Measurements from ENCODE around the gene CCDC63. TPM values are rescaled to one million over a fixed set of nuclear protein-coding genes. Genes with fewer than 3 reads are reported as not detected.
"Not testable (repeated sequence)": the region's sequence is repeated elsewhere in the genome, so short reads cannot be mapped to it uniquely, and the experiment has no call there.

Gene CCDC63
- polyA plus RNA-seq, 1 of the 3 experiments (the other 2 are of a cell fraction): not detected

DNA sequence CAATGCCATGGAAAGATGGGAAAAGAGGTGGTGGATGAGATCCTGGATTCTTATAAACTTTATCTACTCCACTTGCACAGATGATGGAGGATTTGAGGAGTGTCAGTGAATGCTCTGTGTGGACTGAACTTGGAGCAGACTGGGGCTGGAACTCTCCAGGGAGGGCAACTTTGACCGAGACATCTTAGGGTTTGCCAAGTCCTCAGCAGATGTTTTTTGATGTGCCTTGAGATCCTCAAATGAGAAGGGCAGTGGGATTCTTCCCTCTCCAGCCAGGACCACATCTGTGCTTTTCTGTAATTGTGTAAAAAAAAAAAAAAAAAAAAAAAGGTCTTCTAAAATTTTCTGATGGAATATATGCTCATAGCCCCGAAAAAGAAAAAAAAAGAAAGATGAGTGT, 96.6 kb downstream of the CCDC63 start:
- CTCF ChIA-PET: interaction anchor here (1.0 to 1.1 kb wide), 2 partner anchors 55 to 356 kb away, joined by 4 to 5 read pairs; no protein-coding TSS in a partner anchor
- no peak for DNase-seq
- no peaks in the 10 kb centered on the region for H3K4me1 ChIP-seq (ENCODE audit: control insufficient read depth in 1 of 2, insufficient read depth in 2 of 2, low read depth in 1 of 2, low read length in 1 of 2)

DNA sequence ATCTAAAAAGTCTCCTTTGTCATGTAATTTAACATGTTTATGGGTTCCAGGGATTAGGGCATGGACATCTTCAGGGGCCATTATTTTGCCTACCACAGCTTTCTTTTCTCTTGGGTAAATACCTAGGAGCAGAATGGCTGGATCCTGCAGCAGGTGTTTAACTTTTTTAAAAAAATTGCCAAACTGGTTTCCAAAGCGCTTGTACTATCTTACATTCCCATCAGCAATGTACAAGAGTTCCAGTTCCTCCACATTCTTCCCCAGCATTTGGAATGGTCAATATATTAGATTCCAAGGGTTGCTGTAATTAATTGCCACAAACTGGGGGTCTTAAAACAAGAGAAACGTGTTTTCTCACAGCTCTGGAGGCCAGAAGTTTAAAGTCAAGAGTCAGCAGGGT, 101.3 kb downstream of the CCDC63 start:
- H3K27ac ChIP-seq (ENCODE audit: low read depth in 2 of 2, low read length in 1 of 2): no peak overlapping the region
- H3K4me2 ChIP-seq: no peak overlapping the region
- H3F3A ChIP-seq (replicated peaks; ENCODE audit: insufficient read depth): no peaks in the 10 kb centered on the region
- no peak for DNase-seq
- no peak overlapping the region for H3K9ac ChIP-seq
- H3K27me3 ChIP-seq (ENCODE audit: insufficient read depth): no peaks in the 10 kb centered on the region
- H3K9me3 ChIP-seq: no peaks in the 10 kb centered on the region; the same call in 1 of the 2 replicates
- no peaks in the 10 kb centered on the region for H3K4me1 ChIP-seq (ENCODE audit: control insufficient read depth in 1 of 2, insufficient read depth in 2 of 2, low read depth in 1 of 2, low read length in 1 of 2)
- H3K36me3 ChIP-seq (replicated peaks in 1 of 2; ENCODE audit: control insufficient read depth in 1 of 2, insufficient read depth in 2 of 2, low read length in 1 of 2): no peaks in the 10 kb centered on the region
- no peak overlapping the region for H2AFZ ChIP-seq (ENCODE audit: low read depth)
- WGBS (ENCODE audit: low lambda C conversion rate): 40% methylated on average over 2 of the region's 2 CpGs
- POLR2A ChIA-PET: no interaction called here
- H3K9me2 ChIP-seq: no peaks in the 10 kb centered on the region
- no peaks in the 10 kb centered on the region for H3K79me2 ChIP-seq (ENCODE audit: insufficient read depth)
- CTCF ChIA-PET: interaction anchor here (0.8 kb wide), 1 partner anchor 35 kb away, joined by 3 read pairs; no protein-coding TSS in a partner anchor
- no peak overlapping the region for H3K4me3 ChIP-seq (ENCODE audit: low read depth in 2 of 2, low read length in 1 of 2)
- no peaks in the 10 kb centered on the region for H4K20me1 ChIP-seq (ENCODE audit: insufficient read depth)
- TF ChIP-seq, protein P1, sequence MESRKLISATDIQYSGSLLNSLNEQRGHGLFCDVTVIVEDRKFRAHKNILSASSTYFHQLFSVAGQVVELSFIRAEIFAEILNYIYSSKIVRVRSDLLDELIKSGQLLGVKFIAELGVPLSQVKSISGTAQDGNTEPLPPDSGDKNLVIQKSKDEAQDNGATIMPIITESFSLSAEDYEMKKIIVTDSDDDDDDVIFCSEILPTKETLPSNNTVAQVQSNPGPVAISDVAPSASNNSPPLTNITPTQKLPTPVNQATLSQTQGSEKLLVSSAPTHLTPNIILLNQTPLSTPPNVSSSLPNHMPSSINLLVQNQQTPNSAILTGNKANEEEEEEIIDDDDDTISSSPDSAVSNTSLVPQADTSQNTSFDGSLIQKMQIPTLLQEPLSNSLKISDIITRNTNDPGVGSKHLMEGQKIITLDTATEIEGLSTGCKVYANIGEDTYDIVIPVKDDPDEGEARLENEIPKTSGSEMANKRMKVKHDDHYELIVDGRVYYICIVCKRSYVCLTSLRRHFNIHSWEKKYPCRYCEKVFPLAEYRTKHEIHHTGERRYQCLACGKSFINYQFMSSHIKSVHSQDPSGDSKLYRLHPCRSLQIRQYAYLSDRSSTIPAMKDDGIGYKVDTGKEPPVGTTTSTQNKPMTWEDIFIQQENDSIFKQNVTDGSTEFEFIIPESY (IDR thresholded peaks at IDR 0.05; ENCODE audit: borderline replicate concordance, low read depth): no peak
- TF ChIP-seq RAD21 (IDR thresholded peaks at IDR 0.05; ENCODE audit: low read length): no peak
- TF ChIP-seq FOSL2 (IDR thresholded peaks at IDR 0.05; ENCODE audit: borderline replicate concordance, low read depth): no peak
- TF ChIP-seq, protein P2, sequence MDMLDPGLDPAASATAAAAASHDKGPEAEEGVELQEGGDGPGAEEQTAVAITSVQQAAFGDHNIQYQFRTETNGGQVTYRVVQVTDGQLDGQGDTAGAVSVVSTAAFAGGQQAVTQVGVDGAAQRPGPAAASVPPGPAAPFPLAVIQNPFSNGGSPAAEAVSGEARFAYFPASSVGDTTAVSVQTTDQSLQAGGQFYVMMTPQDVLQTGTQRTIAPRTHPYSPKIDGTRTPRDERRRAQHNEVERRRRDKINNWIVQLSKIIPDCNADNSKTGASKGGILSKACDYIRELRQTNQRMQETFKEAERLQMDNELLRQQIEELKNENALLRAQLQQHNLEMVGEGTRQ (IDR thresholded peaks at IDR 0.05; ENCODE audit: borderline replicate concordance, low read depth, low read length): no peak
- TF ChIP-seq CHD2 (IDR thresholded peaks at IDR 0.05; ENCODE audit: low read length, partially characterized antibody): no peak
- no peak for TF ChIP-seq EZH2phosphoT487 (IDR thresholded peaks at IDR 0.05; ENCODE audit: borderline replicate concordance, low read depth)
- no peak for TF ChIP-seq GABPA (IDR thresholded peaks at IDR 0.05; ENCODE audit: low read depth)
- TF ChIP-seq NRF1 (IDR thresholded peaks at IDR 0.05; ENCODE audit: low read depth, low read length): no peak
- no peak for TF ChIP-seq SIN3A (IDR thresholded peaks at IDR 0.05; ENCODE audit: borderline replicate concordance, low read depth, low read length)
- no peak for TF ChIP-seq TCF12 (IDR thresholded peaks at IDR 0.05)
- TF ChIP-seq, protein P3, sequence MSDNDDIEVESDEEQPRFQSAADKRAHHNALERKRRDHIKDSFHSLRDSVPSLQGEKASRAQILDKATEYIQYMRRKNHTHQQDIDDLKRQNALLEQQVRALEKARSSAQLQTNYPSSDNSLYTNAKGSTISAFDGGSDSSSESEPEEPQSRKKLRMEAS (IDR thresholded peaks at IDR 0.05; ENCODE audit: low read depth): no peak
- no peak for TF ChIP-seq RXRA (IDR thresholded peaks at IDR 0.05; ENCODE audit: borderline replicate concordance, low read depth)
- no peak for TF ChIP-seq NFIC (IDR thresholded peaks at IDR 0.05; ENCODE audit: borderline replicate concordance)
- TF ChIP-seq, protein P4, sequence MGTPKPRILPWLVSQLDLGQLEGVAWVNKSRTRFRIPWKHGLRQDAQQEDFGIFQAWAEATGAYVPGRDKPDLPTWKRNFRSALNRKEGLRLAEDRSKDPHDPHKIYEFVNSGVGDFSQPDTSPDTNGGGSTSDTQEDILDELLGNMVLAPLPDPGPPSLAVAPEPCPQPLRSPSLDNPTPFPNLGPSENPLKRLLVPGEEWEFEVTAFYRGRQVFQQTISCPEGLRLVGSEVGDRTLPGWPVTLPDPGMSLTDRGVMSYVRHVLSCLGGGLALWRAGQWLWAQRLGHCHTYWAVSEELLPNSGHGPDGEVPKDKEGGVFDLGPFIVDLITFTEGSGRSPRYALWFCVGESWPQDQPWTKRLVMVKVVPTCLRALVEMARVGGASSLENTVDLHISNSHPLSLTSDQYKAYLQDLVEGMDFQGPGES (IDR thresholded peaks at IDR 0.05; ENCODE audit: low read depth, low read length): no peak
- TF ChIP-seq GATA2 (CRISPR knock-in tag; IDR thresholded peaks at IDR 0.05): no peak
- TF ChIP-seq ELF1 (IDR thresholded peaks at IDR 0.05): no peak

More for the DNA sequence above, 96.6 kb downstream of the CCDC63 start:
- Histone ChIP-seq H2AFZ (ENCODE audit: low read depth) (no peak overlapping the region), H3K9me2 (no peaks in the 10 kb centered on the region), H3K27me3 (ENCODE audit: insufficient read depth) (no peaks in the 10 kb centered on the region), H4K20me1 (ENCODE audit: insufficient read depth) (no peaks in the 10 kb centered on the region), H3K27ac (ENCODE audit: low read depth in 2 of 2, low read length in 1 of 2) (no peak overlapping the region), H3K79me2 (ENCODE audit: insufficient read depth) (no peaks in the 10 kb centered on the region), H3K9me3 (no peaks in the 10 kb centered on the region; the same call in 1 of the 2 replicates), H3K4me2 (no peak overlapping the region), H3K9ac (no peak overlapping the region), H3F3A (replicated peaks; ENCODE audit: insufficient read depth) (no peaks in the 10 kb centered on the region), H3K4me3 (ENCODE audit: low read depth in 2 of 2, low read length in 1 of 2) (no peak overlapping the region), H3K36me3 (replicated peaks in 1 of 2; ENCODE audit: control insufficient read depth in 1 of 2, insufficient read depth in 2 of 2, low read length in 1 of 2) (no peaks in the 10 kb centered on the region)
- POLR2A ChIA-PET: no interaction called here
- TF ChIP-seq CHD2 (IDR thresholded peaks at IDR 0.05; ENCODE audit: low read length, partially characterized antibody): no peak
- TF ChIP-seq EZH2phosphoT487 (IDR thresholded peaks at IDR 0.05; ENCODE audit: borderline replicate concordance, low read depth): no peak
- WGBS (ENCODE audit: low lambda C conversion rate): 19% methylated on average over 2 of the region's 2 CpGs

DNA sequence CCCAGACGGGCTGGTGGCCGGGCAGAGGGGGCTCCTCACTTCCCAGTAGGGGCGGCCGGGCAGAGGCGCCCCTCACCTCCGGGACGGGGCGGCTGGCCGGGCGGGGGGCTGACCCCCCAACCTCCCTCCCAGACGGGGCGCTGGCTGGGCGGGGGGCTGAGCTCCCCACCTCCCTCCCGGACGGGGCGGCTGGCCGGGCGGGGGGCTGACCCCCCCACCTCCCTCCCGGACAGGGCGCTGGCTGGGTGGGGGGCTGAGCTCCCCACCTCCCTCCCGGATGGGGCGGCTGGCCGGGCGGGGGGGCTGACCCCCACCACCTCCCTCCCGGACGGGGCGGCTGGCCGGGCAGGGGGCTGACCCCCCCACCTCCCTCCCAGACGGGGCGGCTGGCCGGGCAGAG, 103.7 kb downstream of the CCDC63 start:
- H4K20me1 ChIP-seq (ENCODE audit: insufficient read depth); H3F3A ChIP-seq (replicated peaks; ENCODE audit: insufficient read depth); H3K79me2 ChIP-seq (ENCODE audit: insufficient read depth); POLR2A ChIA-PET; H3K9me3 ChIP-seq; H3K36me3 ChIP-seq (replicated peaks in 1 of 2; ENCODE audit: control insufficient read depth in 1 of 2, insufficient read depth in 2 of 2, low read length in 1 of 2); DNase-seq; H3K4me1 ChIP-seq (ENCODE audit: control insufficient read depth in 1 of 2, insufficient read depth in 2 of 2, low read depth in 1 of 2, low read length in 1 of 2); H2AFZ ChIP-seq (ENCODE audit: low read depth); CTCF ChIA-PET; H3K9me2 ChIP-seq; H3K9ac ChIP-seq; H3K27me3 ChIP-seq (ENCODE audit: insufficient read depth); H3K27ac ChIP-seq (ENCODE audit: low read depth in 2 of 2, low read length in 1 of 2); H3K4me3 ChIP-seq (ENCODE audit: low read depth in 2 of 2, low read length in 1 of 2); H3K4me2 ChIP-seq: not testable (repeated sequence)
- 83% methylated on average over 10 of the region's 31 CpGs for WGBS (ENCODE audit: low lambda C conversion rate)

Data from SK-N-SH (cell line).